Occipital lobe (tissue), 2 donors: Measurements from ENCODE around the gene UMODL1. TPM values are rescaled to one million over a fixed set of nuclear protein-coding genes. Genes with fewer than 3 reads are reported as not detected.
A peak's percentile ranks its signal among the peaks of the same experiment; 100 is the strongest.

Source experiments
- DNase-seq: peaks from one replicate; lab custom pipeline; 2025; lab: John Stamatoyannopoulos, UW
- total RNA-seq: library from RNA; depleted of rRNA; stranded (reverse); fragments of >200 nt; gene quantifications from one replicate; pipeline ENCODE4 v1.2.3, GENCODE V29; 2014

UMODL1 gene
- total RNA-seq, 1 donor from 2014 or later, result not detected

- no peak for DNase-seq
These were observed 8.2 kb downstream of the UMODL1 start for GRCh38 chr21:42079008-42079938.

- DNase-seq, result peak; percentile 36
These were observed 9.0 kb downstream of the UMODL1 start for GRCh38 chr21:42079939-42080787.

- DNase-seq, result no peak
These were observed 9.6 kb downstream of the UMODL1 start for GRCh38 chr21:42080788-42081083.

GRCh38 chr21:42081138-42081537 is 10.0 kb downstream of the UMODL1 start:
- no peak for DNase-seq

- DNase-seq, result no peak
These were observed 10.8 kb downstream of the UMODL1 start for GRCh38 chr21:42081931-42082381.

- no peak for DNase-seq
These were observed 11.6 kb downstream of the UMODL1 start for GRCh38 chr21:42082501-42083360.

GRCh38 chr21:42083361-42083690 is 12.2 kb downstream of the UMODL1 start:
- no peak for DNase-seq

GRCh38 chr21:42084079-42084478 is 13.0 kb downstream of the UMODL1 start:
- no peak for DNase-seq

GRCh38 chr21:42085246-42086077 is 14.3 kb downstream of the UMODL1 start:
- no peak for DNase-seq

GRCh38 chr21:42086969-42087368 is 15.9 kb downstream of the UMODL1 start:
- no peak for DNase-seq

GRCh38 chr21:42088148-42088547 is 17.0 kb downstream of the UMODL1 start:
- DNase-seq, result no peak

- no peak for DNase-seq
These were observed 17.5 kb downstream of the UMODL1 start for GRCh38 chr21:42088658-42089057.

GRCh38 chr21:42089093-42089631 is 18.0 kb downstream of the UMODL1 start:
- DNase-seq, result no peak

- no peak for DNase-seq
These were observed 18.7 kb downstream of the UMODL1 start for GRCh38 chr21:42089665-42090310.

- no peak for DNase-seq
These were observed 20.9 kb downstream of the UMODL1 start for GRCh38 chr21:42091899-42092508.

GRCh38 chr21:42092771-42093170 is 21.7 kb downstream of the UMODL1 start:
- DNase-seq, result no peak

GRCh38 chr21:42093186-42093585 is 22.1 kb downstream of the UMODL1 start:
- DNase-seq, result no peak

GRCh38 chr21:42093991-42094421 is 22.9 kb downstream of the UMODL1 start:
- no peak for DNase-seq

- no peak for DNase-seq
These were observed 23.7 kb downstream of the UMODL1 start for GRCh38 chr21:42094811-42095210.
